ENCODE results near the gene ASB18.
A peak's percentile ranks its signal among the peaks of the same experiment; 100 is the strongest.

ASB18 gene

DNA sequence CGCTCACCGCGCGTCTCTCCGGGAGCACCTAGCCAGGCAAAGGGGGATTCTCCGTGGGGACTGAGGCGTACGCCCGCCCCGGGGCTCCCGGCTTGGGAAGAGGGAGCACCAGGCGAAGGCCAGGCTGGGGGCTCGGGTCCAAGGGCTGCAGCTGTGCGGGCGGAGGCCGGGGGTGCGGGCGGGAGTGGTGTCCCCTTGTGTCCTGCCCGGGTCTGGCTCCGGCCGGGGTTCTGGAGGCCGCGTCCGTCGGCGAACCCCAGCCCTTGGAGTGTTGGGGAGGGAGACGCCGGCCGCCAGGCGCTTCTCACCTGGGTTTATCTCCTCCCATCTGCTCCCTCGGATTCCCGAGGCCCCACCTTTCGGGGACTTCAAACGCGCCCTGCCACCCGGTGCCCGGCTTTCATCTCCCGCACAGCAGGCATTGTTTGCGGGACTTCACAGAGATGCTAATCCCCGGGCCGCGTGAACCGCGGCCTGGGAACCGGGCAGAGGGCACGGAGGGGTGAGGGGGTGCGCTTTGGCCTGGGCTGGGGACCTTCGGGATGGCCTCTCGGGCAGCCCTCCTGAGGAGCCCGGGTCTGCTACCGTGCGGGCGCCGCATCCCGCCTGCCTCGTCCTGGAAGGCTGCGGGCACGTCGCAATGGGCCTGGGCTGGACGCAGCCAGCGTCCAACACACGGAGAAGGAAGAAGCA lies 91.0 kb downstream of the ASB18 start:
- no peak for DNase-seq

DNA sequence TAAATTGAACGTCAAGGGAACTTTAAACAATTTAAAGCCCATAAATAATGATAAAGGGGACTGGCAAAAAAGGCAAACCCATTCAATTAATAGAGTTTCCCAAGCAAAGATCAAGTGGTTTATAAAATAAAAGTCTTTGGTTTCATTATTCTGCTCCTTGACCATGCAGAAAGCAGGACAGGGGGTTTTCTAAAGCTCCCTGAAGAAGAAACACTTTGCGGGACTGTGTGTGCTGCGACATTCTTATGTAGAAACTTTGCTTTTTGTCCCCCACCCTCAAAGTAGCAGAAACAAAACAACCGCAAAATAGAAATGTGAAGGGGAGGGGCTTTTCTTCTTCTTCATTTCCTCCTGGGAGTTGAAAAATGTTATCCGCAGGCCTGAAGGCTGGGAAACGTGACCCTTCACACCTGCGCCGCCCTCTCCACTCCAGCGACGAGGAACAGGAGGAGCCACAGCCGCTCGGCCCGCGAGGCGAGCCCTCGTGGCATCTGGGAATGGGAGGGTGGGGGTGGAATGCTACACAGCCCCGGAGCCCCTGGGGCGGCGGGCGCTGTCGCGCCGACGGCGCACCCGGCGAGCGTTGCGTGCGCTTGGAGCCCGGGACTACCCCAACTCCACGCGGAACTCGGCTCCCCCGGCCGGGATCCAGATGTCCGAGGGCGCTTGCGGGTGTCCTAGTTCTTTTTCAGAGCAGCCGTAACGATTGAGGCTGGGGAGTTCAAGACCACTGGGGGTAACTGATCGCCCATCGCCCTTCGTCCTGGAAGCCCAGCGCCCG lies 91.8 kb downstream of the ASB18 start:
- DNase-seq: no peak

DNA sequence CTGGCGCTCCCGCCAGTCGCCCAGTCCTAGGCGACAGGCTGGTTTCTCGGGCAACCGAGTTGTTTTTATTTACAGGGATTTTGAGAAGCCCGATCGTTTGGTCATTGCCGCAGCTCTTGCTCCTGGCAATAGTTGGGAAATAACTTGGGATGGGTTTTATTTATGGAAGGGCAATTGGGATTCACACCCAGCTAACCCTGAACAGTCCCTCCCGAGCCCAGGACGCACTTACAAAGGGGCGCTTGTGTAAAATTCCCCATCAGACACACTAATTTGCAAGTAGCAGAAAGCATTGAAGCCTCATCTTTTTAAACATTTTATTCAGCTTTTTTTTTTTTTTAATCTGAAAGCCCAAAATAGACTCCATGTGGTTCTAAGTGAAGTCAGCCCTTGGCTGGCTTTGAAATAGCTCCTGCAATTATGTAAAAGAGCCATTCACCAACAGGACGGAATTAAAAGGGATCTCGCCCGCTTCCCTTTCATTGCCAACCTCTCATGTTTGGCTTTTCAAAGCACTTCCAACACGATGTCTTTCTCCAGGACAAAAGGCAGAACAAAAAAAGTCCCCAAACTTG lies 92.4 kb downstream of the ASB18 start:
- no peak for DNase-seq

DNA sequence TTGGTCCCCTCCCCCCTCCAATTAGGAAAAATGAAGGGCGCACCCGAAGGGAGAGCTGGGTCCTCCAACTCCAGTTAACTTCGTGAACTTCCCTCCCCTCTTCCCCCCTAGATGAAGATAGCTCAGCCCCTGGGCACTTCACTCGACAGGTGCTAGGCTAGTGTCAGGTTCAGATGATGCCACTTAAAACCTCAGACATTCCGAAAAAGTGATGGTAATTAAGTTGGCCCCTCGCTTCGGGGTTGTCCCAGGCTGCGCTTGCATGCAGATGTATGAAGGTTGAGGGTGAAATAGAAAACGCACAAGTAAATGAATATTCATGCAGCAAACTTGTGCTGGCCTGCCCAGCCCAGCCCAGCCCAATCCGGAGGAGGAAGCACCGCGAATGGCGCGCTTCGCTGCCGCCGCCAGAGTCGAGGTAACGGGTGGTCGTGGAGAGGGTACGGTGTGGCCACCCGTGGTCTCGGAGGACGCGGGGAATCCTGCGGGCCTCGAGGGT lies 93.0 kb downstream of the ASB18 start:
- DNase-seq: no peak

DNA sequence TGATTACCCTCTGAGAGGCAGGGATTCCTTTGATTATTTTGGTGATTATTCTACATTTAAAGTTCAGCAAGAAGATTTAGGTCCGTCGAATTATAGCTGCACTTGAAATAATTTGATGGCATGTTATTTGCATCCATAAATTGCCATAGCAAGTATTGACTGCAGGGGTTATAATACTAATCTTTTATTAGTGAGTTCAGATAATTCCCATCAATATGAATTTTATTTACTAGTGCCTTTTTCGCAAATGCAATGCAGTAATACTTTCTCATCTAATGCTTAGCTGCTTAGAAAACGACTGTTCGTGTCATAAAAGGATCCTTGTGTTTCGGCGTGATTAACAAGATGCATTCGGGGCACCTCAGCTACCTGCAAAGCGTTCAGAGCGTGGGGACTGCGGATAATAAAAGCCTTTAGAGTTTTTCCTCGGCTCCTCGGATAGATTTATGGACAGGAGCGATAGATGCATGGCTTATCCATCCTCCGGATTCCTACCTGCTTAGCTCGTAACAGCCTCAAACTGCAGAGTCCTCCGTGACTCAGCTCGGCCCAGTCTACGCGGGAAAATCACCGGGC lies 93.5 kb downstream of the ASB18 start:
- no peak for DNase-seq

DNA sequence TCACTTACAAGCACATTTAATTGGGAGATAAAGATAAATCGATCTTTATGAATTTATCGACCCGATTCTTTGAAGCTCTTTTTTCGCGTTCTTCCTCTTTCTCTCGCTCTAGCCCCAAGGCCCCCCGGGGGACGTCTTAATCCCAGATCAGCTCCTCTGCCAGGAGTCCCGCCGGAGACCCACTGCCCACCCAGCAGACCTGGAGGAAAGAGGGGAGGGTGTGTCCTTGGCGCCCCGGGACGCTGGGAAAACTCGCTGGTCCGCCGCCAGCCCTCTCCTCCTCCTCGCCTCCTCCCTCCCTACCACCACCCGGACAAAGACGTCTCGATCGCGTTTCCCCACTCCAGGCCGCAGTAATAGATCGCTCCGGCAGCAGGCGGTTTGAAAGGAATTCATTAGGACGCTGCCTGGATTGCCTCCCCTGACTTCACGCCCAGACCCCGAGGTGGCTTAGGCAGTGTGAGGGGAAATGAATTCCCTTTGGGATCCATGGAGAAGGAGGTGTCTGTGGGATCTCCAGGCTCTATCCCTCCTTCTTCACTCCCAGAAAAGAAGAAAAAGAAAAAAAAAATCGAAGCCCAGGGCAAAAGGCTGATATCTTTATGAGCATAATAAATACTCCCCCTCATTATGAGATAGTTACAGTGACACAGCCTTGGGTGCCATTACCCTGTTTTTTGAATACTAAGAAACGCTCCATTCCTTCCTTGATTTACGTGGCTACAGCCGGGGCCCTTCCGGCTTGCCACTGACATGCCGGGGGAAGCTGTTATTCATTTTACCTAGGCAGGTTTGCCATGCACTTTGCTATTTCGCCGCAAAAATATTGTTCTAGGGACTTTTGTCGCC lies 94.2 kb downstream of the ASB18 start:
- no peak for DNase-seq

DNA sequence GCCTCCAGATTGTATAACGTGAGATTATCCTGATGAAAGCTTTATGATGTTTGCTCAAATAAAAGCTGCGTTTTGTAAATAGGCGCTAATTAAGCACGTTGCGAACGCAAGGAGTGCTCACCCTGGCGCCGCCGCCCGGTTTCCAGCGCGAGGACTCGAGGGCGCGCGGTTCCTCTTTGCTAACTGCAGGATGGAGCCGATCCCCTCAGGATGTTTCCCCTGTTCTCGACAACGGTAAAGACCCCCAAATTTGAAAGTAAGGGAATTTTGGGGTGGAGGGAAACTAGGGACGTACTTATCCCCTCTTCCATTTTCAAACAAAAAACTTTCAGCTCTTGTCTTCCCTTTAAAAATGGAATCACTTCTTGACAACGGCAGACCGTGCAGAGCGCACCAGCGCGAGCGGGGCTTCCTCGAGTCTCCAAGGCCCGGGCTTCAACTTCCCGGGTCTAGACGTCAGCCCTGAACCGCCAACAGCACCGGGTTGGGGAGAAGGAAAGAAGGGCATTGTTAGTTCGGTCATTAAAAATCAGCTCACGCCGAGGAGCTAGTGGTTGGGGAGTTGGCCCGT lies 95.0 kb downstream of the ASB18 start:
- no peak for DNase-seq

DNA sequence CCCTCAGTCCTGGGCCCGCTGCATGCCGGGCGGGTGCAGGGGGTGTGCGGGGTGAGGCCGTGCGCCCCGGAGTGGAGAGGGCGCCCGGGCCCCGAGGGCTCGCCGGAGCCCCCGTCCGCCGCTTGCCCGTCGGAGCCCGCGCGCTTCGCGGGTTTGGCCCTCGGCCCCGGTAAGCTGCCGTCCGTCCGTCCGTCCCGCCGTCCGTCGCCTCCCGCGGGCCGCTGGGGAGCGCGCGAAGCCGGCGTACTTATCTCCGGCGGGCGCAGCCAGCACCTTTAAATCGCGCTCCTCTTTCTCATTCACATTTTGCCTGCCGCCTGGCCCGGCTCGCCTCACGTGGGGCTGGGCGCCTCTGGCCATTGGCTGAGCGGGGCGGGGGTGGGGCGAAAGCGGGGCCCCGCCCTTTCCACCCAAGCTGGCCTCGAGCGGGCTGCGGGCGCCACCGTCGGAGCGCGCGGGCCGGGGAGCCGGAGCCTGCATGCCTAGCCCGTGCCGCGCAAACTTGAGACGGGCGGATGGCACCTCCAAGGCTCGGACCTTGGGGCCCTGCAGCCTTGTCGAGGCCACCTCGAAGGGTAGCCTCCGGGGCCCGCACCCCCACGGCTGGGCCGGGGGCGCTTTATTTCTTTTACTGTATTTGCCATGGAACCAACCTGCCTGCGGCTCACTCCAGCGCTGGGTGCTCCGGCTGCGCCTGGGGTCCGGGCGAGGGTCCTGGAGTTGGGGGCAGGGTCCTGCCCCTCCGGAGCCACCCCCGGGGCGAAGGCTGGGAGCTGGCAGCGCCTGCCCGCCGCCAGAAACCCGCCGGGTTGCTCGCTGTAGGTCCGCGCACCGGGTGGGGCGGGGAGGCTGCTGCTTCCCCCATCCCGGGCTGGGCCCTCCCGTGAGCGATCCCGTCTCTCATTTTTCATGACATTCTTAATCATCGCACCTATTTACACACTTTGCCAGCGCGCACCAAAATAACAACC lies 95.8 kb downstream of the ASB18 start, which contains the start of gene GBX2:
TSS of gene GBX2 (minus strand) at position 277 of the 971 bp plus-strand sequence. CDS start 415 bp downstream, outside the sequence.
- peak in 1 of 2 donors; percentile 40 for DNase-seq

DNA sequence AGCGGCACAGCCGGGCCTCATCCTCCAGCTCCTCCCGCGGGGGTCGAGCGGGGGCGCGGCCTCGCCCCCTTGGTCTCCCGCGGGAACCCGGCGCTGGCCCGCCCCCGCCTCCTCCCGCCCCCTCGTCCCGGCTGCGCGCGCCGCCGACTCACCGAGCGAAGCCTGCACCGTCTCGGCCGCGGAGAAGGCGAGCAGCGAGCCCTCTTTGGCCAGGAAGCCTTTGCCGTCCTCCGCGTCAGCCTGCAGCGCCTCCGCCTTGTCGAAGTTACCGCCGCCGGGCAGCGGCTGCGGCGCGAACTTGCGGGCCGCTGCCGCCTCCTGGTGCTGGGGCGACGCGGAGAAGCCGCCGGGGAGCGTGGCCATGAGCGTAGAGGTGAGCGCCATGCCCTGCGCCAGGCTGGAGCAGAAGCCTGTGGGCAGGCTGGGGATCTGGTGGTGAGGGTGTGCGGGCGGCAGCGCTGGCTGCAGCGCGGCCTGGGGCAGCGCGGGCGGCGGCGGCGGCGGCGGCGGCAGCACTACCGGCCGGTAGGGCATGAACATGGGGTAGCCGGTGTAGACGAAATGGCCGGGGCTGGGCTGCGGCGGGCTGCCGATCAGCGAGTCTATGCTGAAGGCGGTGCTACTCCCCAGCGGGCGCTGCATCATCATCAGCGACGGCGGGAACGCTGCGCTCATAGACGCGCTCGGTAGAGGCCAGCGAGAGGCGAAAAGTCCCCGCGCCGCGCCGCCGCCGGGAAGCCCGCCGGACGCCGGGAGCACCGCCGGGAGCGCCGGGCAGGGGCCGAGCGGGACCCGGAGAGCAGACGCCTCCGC lies 96.7 kb downstream of the ASB18 start:
- DNase-seq: no peak

DNA sequence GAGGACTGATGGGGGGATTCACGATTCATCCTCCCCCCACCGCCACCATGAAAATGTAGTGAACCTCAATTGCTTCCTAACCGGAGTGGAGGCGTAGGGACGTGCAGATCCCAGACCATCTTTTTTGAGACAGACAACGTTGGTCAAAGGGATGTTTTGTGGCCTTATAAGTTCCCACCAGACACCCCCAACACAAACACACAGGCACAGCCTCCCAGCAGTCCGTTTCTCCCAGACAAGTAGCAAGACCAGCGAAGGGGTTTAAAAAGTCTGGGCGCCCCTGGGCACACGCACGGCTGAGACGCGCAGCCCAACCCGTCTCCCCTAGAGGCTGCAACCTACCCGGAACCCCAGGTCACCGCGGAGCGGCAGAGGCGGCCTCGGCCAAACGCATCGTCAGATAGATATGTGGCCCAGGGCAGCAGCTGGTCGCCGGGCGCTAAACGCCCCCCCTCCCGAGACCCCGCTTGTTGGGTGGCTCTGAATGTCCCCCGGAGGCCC lies 97.4 kb downstream of the ASB18 start:
- DNase-seq: no peak

DNA sequence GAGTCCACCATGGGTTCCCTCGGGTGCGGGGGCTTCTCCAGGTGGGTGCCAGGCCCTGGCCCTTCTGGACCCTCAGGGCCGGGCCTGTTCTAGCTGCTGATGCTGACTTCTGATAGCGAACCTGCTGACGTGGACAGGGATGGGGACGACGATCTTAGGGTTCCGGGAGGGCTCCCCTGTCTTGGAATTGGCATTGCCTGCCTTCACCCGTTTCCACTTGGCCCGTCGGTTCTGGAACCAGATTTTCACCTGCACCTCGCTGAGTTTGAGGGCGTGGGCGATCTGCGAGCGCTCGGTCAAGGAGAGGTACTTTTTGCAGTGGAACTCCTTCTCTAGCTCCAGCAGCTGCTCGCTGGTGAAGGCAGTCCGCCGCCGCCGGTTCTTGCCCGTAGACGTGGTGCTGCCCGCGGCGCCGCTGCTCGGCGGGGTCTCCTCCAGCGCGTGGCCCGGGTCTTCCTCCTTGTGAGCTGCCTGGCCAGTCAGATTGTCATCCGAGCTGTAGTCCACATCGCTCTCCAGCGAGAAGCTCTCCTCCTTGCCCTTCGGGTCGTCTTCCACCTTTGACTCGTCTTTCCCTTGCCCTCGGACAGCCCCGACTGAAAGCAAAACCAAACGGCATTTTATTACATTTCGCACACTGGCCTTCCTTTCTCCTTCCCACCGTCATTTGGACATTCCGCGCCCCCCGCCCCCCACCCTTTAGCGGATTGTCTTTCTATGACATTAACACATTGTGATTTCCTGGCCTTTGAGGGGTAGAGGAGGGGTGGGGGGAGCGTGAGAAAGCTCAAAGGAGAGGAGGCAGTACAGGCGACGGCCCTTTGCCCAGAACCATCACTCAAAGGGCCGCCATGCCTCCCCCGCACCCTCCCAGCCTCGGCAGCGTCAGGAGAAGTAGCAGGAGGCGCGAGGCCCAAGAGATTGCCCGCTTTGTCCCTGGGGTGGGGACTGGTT lies 98.1 kb downstream of the ASB18 start:
- DNase-seq: no peak

DNA sequence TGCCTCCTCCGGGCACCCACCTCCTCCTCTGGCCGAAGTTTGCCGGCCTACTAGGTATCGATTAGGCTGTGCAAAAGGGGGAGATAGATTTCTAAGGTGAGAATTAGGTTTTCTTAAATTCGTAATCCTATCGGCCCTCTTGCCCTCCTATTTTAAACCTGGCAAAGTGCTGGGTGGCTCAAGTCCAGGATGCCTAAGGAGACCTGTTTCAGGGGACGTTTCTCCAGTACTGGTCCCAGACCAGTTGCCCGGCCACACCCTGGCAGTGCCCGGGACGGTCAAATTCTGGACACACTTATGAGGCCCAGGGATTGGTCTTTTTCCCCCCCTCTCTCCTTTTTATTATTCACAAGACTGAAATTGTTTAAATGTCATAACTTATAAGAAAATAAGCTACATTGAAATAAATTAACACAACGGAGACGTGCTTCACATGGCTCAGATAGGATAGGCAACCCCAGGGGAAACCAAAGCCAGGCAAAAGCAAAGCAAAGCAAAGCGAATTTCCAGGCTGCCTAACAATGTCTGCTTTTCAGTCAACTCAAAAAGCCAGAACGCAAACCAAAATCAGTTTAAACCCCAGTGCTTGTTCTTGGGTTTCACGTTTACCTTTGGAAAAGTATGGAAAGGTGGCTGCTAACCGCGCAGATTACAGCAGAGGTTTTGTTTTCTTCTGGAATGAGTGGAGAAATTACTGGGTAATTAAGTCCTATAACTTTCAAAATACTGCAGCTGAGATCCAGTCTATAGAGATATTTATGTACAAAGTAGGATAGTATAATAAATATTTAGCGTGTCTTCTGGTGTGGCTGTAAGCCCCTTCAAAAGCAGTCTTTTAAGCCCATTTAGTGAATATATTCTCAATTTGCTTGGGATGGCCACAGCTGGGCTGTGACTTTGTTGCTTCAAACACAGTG lies 99.0 kb downstream of the ASB18 start:
- DNase-seq: no peak

DNA sequence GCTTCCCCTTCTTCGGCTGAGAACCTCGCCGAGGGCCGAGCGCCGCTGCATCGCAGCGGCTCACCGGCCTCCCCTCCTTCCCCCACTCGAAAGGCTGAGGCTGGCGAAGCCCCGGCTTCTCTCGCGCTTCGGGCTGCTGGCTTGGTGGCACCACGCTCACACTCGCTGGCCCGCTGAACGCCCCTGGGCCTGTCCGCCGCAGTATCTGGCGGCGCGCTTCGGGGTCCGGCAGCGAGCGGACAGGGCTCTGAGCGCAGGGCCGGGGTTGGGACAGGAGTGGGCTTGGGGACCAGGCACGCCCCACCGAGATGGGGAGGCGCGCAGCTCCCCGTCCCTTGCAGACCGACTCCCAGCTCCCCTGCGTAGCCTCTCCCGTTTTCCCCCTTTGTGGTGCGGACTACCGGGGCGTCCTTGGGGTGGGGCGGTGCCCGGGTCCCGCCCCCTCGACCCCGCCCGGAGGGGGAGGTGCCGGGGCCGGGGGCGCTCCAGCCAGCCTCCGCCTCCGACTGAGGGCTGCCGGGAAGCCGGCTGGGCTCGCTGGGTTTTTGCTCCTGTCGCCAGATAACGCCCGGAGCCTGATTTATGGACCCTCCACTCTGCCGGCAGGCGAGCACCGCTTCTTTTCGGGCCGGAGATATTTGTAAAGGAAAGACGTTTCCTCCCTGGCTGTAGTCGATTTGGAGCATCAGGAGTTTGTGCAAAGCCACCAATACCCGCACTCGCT lies 99.8 kb downstream of the ASB18 start:
- no peak for DNase-seq

DNA sequence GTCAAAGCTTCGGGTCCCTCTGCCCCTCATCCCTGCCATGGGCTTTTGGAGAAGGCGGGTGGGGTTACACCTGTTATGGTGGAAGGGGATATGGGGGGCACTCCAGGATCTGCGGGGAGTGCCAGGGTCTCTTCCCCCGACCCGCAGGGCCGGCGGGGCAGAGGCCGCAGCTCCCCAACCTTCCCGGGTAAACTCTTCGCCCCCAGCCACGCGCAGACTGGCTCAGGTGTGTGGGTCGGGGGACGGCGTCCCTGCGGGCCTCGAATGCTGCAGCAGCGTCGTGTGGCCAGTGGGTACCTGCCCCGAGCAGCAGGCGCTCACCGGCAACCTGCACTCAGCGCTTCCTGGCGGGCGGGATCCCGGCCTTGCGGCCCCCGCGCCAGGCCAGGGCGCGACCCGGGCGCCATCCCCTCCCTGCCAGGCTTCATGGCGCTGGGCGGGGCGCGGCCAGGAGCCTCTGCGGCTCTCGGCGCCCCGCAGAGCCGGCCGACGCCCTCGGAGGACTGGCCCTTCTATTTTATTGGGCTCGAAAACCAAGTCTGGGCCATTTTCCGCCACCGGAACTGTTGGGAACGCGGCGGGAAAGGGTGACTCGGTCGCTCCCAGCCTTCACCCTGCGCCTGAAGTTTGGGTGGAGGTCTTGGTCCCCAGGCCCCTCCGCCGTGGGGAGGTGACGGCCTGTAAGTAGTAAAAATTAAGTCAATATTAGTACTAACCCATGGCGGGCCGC lies 100.6 kb downstream of the ASB18 start:
- no peak for DNase-seq

DNA sequence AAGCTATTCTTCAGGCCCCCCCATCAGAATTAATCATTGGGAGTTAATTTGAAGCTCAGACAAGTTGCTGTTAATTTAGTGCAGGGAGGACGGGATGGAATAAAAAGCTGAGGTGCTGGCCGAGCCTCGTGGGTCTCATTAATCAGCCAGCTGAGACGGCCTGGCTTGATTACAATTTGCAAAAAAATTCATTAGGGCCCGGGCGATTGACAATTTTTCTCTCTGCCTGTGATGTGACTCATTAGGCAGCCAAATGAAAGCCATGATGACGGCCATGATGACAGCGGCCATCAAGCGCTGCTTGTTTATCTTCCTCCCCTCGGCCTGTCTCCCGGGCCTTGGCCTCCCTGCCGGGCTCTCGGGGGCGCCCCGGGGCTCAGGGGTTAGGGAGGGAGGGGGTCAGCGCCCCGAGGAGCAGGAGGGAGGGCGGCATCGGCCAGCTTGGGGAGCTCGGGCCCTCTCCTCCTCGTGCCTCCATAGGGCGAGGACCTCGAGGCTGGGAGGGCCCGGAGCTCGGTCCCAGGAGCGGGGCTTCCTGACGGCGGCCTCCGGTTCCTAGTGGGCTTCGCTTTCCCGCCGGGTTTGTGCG lies 101.2 kb downstream of the ASB18 start:
- no peak for DNase-seq

Measured in stimulated activated CD4-positive, alpha-beta T cell treated with anti-CD3 and anti-CD28 coated beads, Interleukin-2, amount 100 ng/mL, for 24 hours (primary cell).